Right lobe of liver (tissue), 6 donors: ENCODE data around the gene PAN2. TPM values are rescaled to one million over a fixed set of nuclear protein-coding genes. Genes with fewer than 3 reads are reported as not detected.

ENCODE experiments used
- ATAC-seq, 4 donors: fragments of 200-7000 bp; cut with Tn5 transposase; one replicate each; pipeline ENCODE4 v1.9.1; 2020; ENCODE audit warnings: mild to moderate bottlenecking in 4 of 4, moderate library complexity in 4 of 4
- DNase-seq, 3 donors: peaks; one replicate each; pipeline ENCODE4 v3.0.0-alpha.2; 2020
- H3K27ac ChIP-seq, 3 donors: fragments of 200-600 bp; one replicate each; pipeline ENCODE4 v1.8.0; 2022
- H3K27me3 ChIP-seq, 2 donors: fragments of 200-600 bp; one replicate each; pipeline ENCODE4 v1.8.0; 2022
- H3K36me3 ChIP-seq, 4 donors: fragments of 200-600 bp; sonication (generic) in 1 of 4; one replicate each; pipeline versions ENCODE4 v1.5.1 to v1.8.0; 2017 to 2022; ENCODE audit warnings: control low read depth in 1 of 4
- H3K4me1 ChIP-seq, 4 donors: fragments of 200-600 bp; sonication (generic) in 1 of 4; one replicate each; pipeline versions ENCODE4 v1.5.1 to v1.8.0; 2017 to 2022; ENCODE audit warnings: control low read depth in 1 of 4
- H3K4me3 ChIP-seq, 3 donors: fragments of 200-600 bp; one replicate each; pipeline ENCODE4 v1.8.0; 2022
- H3K9me3 ChIP-seq, 4 donors: fragments of 200-600 bp; sonication (generic) in 1 of 4; one replicate each; pipeline versions ENCODE4 v1.5.1 to v1.8.0; 2017 to 2022; ENCODE audit warnings: control low read depth in 1 of 4
- CTCF ChIP-seq, 4 donors: fragments of 200-600 bp in 3 of 4; fragments of 450-650 bp in 1 of 4; IDR thresholded peaks; one replicate each; pipeline versions ENCODE4 v1.5.1 to v1.8.0; 2016 to 2022; ENCODE audit warnings: antibody characterized with exemption in 4 of 4, mild to moderate bottlenecking in 2 of 4
- POLR2A ChIP-seq: fragments of 450-650 bp; IDR thresholded peaks from one replicate; pipeline ENCODE4 v1.6.1; 2017; ENCODE audit warnings: antibody characterized with exemption, mild to moderate bottlenecking
- WGBS: methylation state at CpG from one replicate; pipeline ENCODE4 v1.1.6; 2018; ENCODE audit warnings: low coverage, low lambda C conversion rate; ENCODE audit not compliant: insufficient coverage; ENCODE audit errors: missing lambda C conversion rate; 5-methylcytosine and 5-hydroxymethylcytosine counted together
- intact Hi-C, 2 donors: fragments of 100-400 bp; cut with DNase I; formaldehyde crosslinking; loops; one replicate each; pipeline versions ENCODE4 v1.11.2 to v1.14.1; 2022
- total RNA-seq, 6 experiments: library from RNA; depleted of rRNA in 2 of 6; stranded (reverse); fragments of >200 nt in 2 of 6; fragmentation: NEBNext Ultra II Directional in 3 of 6; extraction: Animal tissue kit (Norgen Biotek cat#: 25700) in 3 of 6; gene quantifications; one replicate each; pipeline versions ENCODE4 v1.1.0 to v1.2.4, GENCODE V29; 2016 to 2023
- donor health status: DM: no; HTN: yes; CAD: no.
- donor health status: DM: no; HTN: no; CAD: no.
- donor health status: DM: no; HTN: no; CAD: no.
- donor health status: DM: no; HTN: yes; CAD: no.
- donor health status: DM: no; HTN: yes; CAD: no.

Gene PAN2
- total RNA-seq, 6 experiments from 2014 or later, result 21.7 to 109 (median 57.7) TPM

- DNase-seq (no peak), ATAC-seq (no peak)
- Histone ChIP-seq H3K4me3 (no peak overlapping the region), H3K4me1 (peaks cover 0 to 31% (median 11%) of the 10 kb centered on the region in 4 donors), H3K27me3 (no peaks in the 10 kb centered on the region), H3K36me3 (no peaks in the 10 kb centered on the region), H3K27ac (no peak overlapping the region), H3K9me3 (no peaks in the 10 kb centered on the region)
- intact Hi-C loops, result no loop called here
- WGBS, result 77% methylated on average over 3 of the region's 3 CpGs
- TF ChIP-seq POLR2A (no peak), CTCF (IDR thresholded peaks at IDR 0.05) (no peak)
Observed at GRCh38 chr12:56366948-56367347, 33.1 kb upstream of the PAN2 start.

- H3K27me3 ChIP-seq, result no peaks in the 10 kb centered on the region
- ATAC-seq (peak; percentile 33 to 54 (median 36)), DNase-seq (peak in 1 of 3 donors; percentile 62)
- 28% methylated on average over 10 of the region's 10 CpGs for WGBS
- H3K36me3 ChIP-seq, result no peaks in the 10 kb centered on the region
- H3K9me3 ChIP-seq, result no peaks in the 10 kb centered on the region
- intact Hi-C loops, result no loop called here
- H3K4me1 ChIP-seq, result peaks cover 0 to 49% (median 17%) of the 10 kb centered on the region in 4 donors
- peak within 1 kb of the TSS; percentile 94 to 97 (median 95) for H3K27ac ChIP-seq
- H3K4me3 ChIP-seq, result peak within 1 kb of the TSS; percentile 55 to 74 (median 65)
- TF ChIP-seq CTCF (IDR thresholded peaks at IDR 0.05) (no peak), POLR2A (peak; percentile 95)
Observed at GRCh38 chr12:56362130-56363059, 28.6 kb upstream of the PAN2 start, which contains the start of gene APOF. Gene APOF (minus strand): TSS chr12:56362857. CDS start chr12:56362745, 112 bp downstream.

GRCh38 chr12:56361487-56362129 lies 27.8 kb upstream of the PAN2 start:
- DNase-seq, result peak in 2 of 3 donors; percentile 43 to 67
- Histone ChIP-seq H3K4me3 (peak overlapping the region; percentile 55 to 74 (median 65)), H3K27me3 (no peaks in the 10 kb centered on the region), H3K4me1 (peaks cover 0 to 51% (median 17%) of the 10 kb centered on the region in 4 donors), H3K27ac (peak overlapping the region; percentile 94 to 97 (median 95)), H3K9me3 (no peaks in the 10 kb centered on the region), H3K36me3 (peaks cover 0 to 2% (median 0%) of the 10 kb centered on the region in 4 donors)
- WGBS, result 38% methylated on average over 3 of the region's 8 CpGs
- TF ChIP-seq CTCF (IDR thresholded peaks at IDR 0.05) (no peak), POLR2A (no peak)
- ATAC-seq, result peak in 2 of 4 donors; percentile 4 to 9
- intact Hi-C loops, result no loop called here

- intact Hi-C loops, result loop anchor here (10.0 kb wide), 1 partner anchor 95 kb away; the partner anchor contains the start of gene MIP (in 2 of the 2)
- peaks cover 0 to 17% (median 11%) of the 10 kb centered on the region in 4 donors for H3K36me3 ChIP-seq
- ATAC-seq (peak; percentile 85 to 94 (median 87)), DNase-seq (peak; percentile 99 to 100 (median 100))
- H3K4me3 ChIP-seq, result peak within 1 kb of the TSS; percentile 57 to 77 (median 70)
- under 1% methylated on average over 39 of the region's 54 CpGs for WGBS
- no peaks in the 10 kb centered on the region for H3K9me3 ChIP-seq
- TF ChIP-seq CTCF (IDR thresholded peaks at IDR 0.05) (peak in 1 of 4 donors; percentile 13), POLR2A (peak; percentile 90)
- peak within 1 kb of the TSS; percentile 94 to 97 (median 95) for H3K27ac ChIP-seq
- H3K27me3 ChIP-seq, result no peaks in the 10 kb centered on the region
- peaks cover 0 to 45% (median 15%) of the 10 kb centered on the region in 4 donors for H3K4me1 ChIP-seq
Observed at GRCh38 chr12:56359851-56360767, 26.3 kb upstream of the PAN2 start, which contains the start of gene STAT2. Gene STAT2 (minus strand): TSS chr12:56360107. CDS start chr12:56356571, 3,536 bp downstream.
